Measurements from ENCODE around the gene NTRK3.

GRCh38 chr15:88230823-88231222 is 25.7 kb downstream of the NTRK3 start:
- no peak for TF ChIP-seq CTCF (conservative IDR thresholded peaks at IDR 0.05; ENCODE audit: low read depth, low read length)
- no peak for TF ChIP-seq EZH2phosphoT487 (IDR thresholded peaks at IDR 0.05; ENCODE audit: borderline replicate concordance, low read length)

All from PC-3 (cell line).